Measurements from ENCODE around the gene ZNF526. TPM values are rescaled to one million over a fixed set of nuclear protein-coding genes. Genes with fewer than 3 reads are reported as not detected.
A peak's percentile ranks its signal among the peaks of the same experiment; 100 is the strongest.

The ZNF526 gene
- total RNA-seq, 1 experiment from 2014 or later = 19.4 TPM

DNA sequence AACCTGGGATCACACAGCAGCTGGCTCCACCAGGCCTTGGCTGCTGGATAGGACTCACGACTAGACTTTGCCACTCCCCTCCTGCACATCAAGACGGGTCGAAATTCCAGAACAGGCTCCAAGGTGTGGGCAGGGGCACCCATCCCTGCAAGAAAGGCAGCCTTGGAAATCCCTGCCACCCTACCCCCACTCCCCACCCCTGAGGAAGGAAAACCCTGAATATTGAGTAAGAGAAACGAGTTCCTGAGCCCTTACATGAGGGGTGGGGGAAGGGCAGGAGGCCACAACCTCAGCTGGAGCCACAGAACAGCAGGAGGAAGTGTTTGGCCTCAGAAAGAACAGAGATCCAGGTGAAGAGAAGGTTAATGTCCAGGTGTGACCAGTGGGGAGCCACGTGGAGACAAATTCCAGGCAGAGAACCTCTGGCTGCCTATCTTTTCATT lies 22.7 kb upstream of the ZNF526 start:
- Mint-ChIP-seq H3K4me3 (ENCODE audit: unreplicated experiment) (no peak overlapping the region), H3K4me1 (ENCODE audit: low read depth, unreplicated experiment) (no peaks in the 10 kb centered on the region), H3K9me3 (ENCODE audit: unreplicated experiment) (peaks cover 13% of the 10 kb centered on the region), H3K27ac (ENCODE audit: unreplicated experiment) (no peak overlapping the region), H3K36me3 (ENCODE audit: insufficient read depth, unreplicated experiment) (peaks cover 34% of the 10 kb centered on the region), H3K27me3 (ENCODE audit: insufficient read depth, unreplicated experiment) (no peaks in the 10 kb centered on the region)
- Histone ChIP-seq H3K4me3 (ENCODE audit: low read depth, low read length) (no peak overlapping the region), H3K36me3 (ENCODE audit: control insufficient read depth, insufficient read depth, low read length) (peaks cover 6% of the 10 kb centered on the region), H3K27me3 (replicated peaks; ENCODE audit: control insufficient read depth, insufficient read depth, low read length) (no peaks in the 10 kb centered on the region), H3K4me1 (no peaks in the 10 kb centered on the region), H3K9me3 (no peaks in the 10 kb centered on the region; the same call in 1 of the 2 replicates)
- ChIA-PET CTCF (no interaction called here), POLR2A (no interaction called here)
- DNase-seq = no peak
- TF ChIP-seq, protein P1, sequence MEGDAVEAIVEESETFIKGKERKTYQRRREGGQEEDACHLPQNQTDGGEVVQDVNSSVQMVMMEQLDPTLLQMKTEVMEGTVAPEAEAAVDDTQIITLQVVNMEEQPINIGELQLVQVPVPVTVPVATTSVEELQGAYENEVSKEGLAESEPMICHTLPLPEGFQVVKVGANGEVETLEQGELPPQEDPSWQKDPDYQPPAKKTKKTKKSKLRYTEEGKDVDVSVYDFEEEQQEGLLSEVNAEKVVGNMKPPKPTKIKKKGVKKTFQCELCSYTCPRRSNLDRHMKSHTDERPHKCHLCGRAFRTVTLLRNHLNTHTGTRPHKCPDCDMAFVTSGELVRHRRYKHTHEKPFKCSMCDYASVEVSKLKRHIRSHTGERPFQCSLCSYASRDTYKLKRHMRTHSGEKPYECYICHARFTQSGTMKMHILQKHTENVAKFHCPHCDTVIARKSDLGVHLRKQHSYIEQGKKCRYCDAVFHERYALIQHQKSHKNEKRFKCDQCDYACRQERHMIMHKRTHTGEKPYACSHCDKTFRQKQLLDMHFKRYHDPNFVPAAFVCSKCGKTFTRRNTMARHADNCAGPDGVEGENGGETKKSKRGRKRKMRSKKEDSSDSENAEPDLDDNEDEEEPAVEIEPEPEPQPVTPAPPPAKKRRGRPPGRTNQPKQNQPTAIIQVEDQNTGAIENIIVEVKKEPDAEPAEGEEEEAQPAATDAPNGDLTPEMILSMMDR (IDR thresholded peaks at IDR 0.05; ENCODE audit: insufficient read depth in 1 of 2, low read depth in 1 of 2, low read length in 1 of 2, severe bottlenecking in 1 of 2, unreplicated experiment in 1 of 2) = no peak
- intact Hi-C loops (cut with micrococcal nuclease; ENCODE audit: unreplicated experiment) = no loop called here
- BruUV-seq (replicated peaks) = no TSS peak

DNA sequence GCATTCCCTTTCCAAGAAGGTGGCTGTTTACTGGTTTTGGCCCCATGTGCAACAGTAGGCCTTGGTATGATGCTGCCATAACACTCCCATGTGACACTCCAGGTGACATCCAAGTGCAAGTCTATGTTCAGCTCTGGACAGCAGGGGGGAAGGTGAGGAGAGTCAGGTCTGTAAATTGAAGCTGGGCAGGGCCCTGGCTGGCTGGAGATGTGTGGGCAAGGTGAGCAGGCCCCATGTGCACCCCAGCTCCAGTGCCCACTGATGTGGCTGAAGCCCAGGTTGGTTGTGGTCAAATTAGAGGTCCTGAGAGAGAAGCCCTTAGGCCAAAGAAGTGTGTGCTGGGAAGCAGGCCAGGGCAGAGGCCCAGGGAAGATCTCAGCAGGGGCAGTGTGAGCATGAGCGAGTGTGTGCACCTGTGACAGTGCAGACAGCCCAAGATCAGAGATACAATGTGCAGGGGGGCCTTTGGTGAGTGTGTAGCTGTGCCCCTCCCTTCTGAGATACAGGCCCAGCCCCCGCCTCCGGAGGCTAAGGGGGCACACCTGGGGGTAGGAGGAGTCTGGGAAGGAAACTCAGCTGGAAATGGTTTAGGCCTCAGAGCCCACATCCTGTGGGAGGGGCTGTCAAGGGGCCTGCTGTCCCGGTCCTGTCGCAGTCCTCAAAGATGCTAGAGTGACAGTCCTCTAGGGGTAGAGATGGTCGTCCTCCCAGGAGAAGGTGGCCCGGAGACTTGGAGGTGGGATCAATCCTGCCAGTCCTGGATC lies 21.3 kb upstream of the ZNF526 start:
- H3K27ac Mint-ChIP-seq (ENCODE audit: unreplicated experiment) = no peak overlapping the region
- TF ChIP-seq, protein P1 (IDR thresholded peaks at IDR 0.05; ENCODE audit: insufficient read depth in 1 of 2, low read depth in 1 of 2, low read length in 1 of 2, severe bottlenecking in 1 of 2, unreplicated experiment in 1 of 2) = no peak
- BruUV-seq (replicated peaks) = TSS peak; percentile 32
- no peaks in the 10 kb centered on the region for H3K27me3 Mint-ChIP-seq (ENCODE audit: insufficient read depth, unreplicated experiment)
- CTCF ChIA-PET = no interaction called here
- no peaks in the 10 kb centered on the region for H3K4me1 Mint-ChIP-seq (ENCODE audit: low read depth, unreplicated experiment)
- DNase-seq = no peak
- POLR2A ChIA-PET = no interaction called here
- H3K4me1 ChIP-seq = no peaks in the 10 kb centered on the region
- H3K36me3 Mint-ChIP-seq (ENCODE audit: insufficient read depth, unreplicated experiment) = peaks cover 46% of the 10 kb centered on the region
- H3K9me3 Mint-ChIP-seq (ENCODE audit: unreplicated experiment) = peaks cover 8% of the 10 kb centered on the region
- H3K4me3 ChIP-seq (ENCODE audit: low read depth, low read length) = no peak overlapping the region
- no peaks in the 10 kb centered on the region for H3K27me3 ChIP-seq (replicated peaks; ENCODE audit: control insufficient read depth, insufficient read depth, low read length)
- intact Hi-C loops (cut with micrococcal nuclease; ENCODE audit: unreplicated experiment) = no loop called here
- H3K4me3 Mint-ChIP-seq (ENCODE audit: unreplicated experiment) = no peak overlapping the region
- peaks cover 6% of the 10 kb centered on the region for H3K36me3 ChIP-seq (ENCODE audit: control insufficient read depth, insufficient read depth, low read length)
- no peaks in the 10 kb centered on the region; the same call in 1 of the 2 replicates for H3K9me3 ChIP-seq

DNA sequence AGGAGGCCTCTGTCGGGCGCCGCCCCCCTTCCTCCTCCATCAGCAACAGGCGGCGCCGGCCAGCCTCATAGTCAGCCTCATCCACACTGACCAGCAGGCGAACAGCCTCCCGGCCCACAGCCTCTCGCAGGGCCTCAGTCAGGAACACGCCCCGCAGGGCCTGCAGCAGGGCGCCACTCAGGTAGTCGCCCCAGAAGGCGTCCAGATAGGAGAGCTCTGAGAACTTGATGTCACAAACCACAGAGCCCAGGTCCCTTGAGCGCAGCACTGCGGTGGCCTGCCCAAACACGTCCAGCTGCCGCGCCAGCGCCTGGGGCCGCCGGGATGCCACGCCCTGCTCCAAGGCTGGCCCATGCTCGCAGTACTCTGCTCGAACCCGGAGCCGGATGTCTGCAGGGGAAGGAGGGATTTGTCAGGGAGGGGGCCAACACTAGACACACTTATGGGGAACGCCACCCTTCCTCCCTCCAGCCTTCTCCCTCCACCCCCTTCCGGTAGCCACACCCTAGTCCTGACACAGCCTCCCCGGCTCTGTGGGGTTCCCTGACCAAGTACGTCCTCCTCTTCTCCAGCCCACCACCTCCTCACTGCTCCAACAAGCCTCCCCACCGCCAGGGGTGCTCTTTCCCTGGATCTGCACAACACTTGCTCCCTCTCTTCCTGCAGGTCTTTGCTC lies 20.5 kb upstream of the ZNF526 start:
- Mint-ChIP-seq H3K4me1 (ENCODE audit: low read depth, unreplicated experiment) (no peaks in the 10 kb centered on the region), H3K27me3 (ENCODE audit: insufficient read depth, unreplicated experiment) (no peaks in the 10 kb centered on the region), H3K9me3 (ENCODE audit: unreplicated experiment) (peaks cover 1% of the 10 kb centered on the region), H3K36me3 (ENCODE audit: insufficient read depth, unreplicated experiment) (peaks cover 46% of the 10 kb centered on the region), H3K27ac (ENCODE audit: unreplicated experiment) (no peak overlapping the region), H3K4me3 (ENCODE audit: unreplicated experiment) (no peak overlapping the region)
- no peaks in the 10 kb centered on the region for H3K9me3 ChIP-seq
- no TSS peak for BruUV-seq (replicated peaks)
- intact Hi-C loops (cut with micrococcal nuclease; ENCODE audit: unreplicated experiment) = no loop called here
- H3K27me3 ChIP-seq (replicated peaks; ENCODE audit: control insufficient read depth, insufficient read depth, low read length) = no peaks in the 10 kb centered on the region
- ChIA-PET POLR2A (no interaction called here), CTCF (no interaction called here)
- H3K4me3 ChIP-seq (ENCODE audit: low read depth, low read length) = no peak overlapping the region
- no peak for DNase-seq
- H3K36me3 ChIP-seq (ENCODE audit: control insufficient read depth, insufficient read depth, low read length) = peaks cover 6% of the 10 kb centered on the region
- TF ChIP-seq, protein P1 (IDR thresholded peaks at IDR 0.05; ENCODE audit: insufficient read depth in 1 of 2, low read depth in 1 of 2, low read length in 1 of 2, severe bottlenecking in 1 of 2, unreplicated experiment in 1 of 2) = no peak
- H3K4me1 ChIP-seq = no peaks in the 10 kb centered on the region
